ENCODE measurements around the gene KRT71.

KRT71 gene

DNA sequence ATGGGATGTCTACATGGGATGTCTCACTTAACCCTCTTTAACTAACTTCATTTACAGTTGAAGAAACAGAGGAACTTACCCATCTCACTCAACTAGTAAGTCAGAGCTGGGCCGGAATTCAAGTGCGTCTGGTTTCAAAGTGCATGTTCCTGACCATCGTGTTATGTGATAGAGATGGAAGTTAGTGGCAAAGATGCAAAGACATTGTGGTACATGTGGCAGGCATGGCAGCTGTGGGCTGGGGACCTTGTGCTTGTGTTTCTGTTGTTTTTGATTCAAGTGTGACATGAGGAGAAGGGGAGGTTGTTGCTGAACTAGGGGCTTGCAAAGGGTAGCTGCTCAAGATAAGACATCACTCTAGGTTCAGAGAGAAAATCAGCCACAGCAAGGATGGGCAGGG lies 23.0 kb upstream of the KRT71 start:
- peak; percentile 9 for FAIRE-seq

GRCh38 chr12:52575256-52575655 lies 22.3 kb upstream of the KRT71 start:
- no peak for FAIRE-seq
- no peak for DNase-seq (ENCODE audit: low spot score)

More for the DNA sequence above, 23.0 kb upstream of the KRT71 start:
- DNase-seq (ENCODE audit: low spot score): no peak

GRCh38 chr12:52573743-52574142 lies 20.8 kb upstream of the KRT71 start, which contains the start of gene KRT74:
KRT74 (minus strand) TSS chr12:52573843; CDS start chr12:52573777, 66 bp downstream.
- DNase-seq (ENCODE audit: low spot score) (no peak), FAIRE-seq (no peak)

- FAIRE-seq (no peak), DNase-seq (ENCODE audit: low spot score) (no peak)
Observed at GRCh38 chr12:52573306-52573705, 20.4 kb upstream of the KRT71 start.

DNA sequence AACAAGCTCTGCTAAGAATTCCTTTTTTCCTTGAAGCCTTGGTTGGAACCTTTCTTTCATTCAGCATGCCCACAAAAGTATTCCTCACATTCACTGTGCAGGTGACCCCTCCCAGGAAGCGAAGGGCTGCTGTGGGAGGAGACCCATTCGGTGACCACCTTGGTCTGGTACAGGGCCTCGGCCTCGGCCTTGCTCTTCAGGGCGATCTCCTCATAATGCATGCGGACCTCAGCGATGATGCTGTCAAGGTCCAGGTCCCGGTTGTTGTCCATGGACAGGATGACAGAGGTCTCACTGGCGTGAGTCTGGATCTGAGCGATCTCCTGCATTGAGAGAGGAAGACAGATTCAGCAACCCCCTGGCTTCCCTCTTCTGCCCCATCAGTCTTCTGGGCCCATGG lies 17.6 kb upstream of the KRT71 start:
- no peak for DNase-seq (ENCODE audit: low spot score)
- peak; percentile 20 for FAIRE-seq

GRCh38 chr12:52568111-52568510 lies 15.2 kb upstream of the KRT71 start:
- FAIRE-seq: no peak
- no peak for DNase-seq (ENCODE audit: low spot score)

DNA sequence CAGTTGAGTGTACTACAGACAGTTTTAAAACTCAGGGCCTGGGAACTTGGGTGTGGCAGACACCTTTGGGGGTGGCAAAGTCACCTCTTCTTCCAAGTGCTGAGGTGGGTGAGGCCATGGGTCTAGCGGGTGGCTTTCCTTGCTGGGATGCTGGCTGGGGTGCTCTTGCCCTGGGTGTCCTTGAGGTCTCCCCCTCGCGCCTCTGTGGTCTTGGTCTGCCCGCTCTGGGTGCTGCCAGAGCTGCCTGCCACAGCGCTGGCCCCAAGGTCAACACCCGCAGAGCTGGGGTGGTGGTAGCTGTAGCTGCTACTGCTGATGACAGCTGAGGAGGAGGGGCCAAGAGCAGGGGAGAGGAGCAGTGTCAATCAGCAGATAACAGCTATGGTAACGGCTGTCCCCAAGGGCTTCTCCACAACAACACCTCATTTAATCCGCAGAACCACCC lies 13.9 kb upstream of the KRT71 start:
- DNase-seq (ENCODE audit: low spot score) (no peak), FAIRE-seq (no peak)

DNA sequence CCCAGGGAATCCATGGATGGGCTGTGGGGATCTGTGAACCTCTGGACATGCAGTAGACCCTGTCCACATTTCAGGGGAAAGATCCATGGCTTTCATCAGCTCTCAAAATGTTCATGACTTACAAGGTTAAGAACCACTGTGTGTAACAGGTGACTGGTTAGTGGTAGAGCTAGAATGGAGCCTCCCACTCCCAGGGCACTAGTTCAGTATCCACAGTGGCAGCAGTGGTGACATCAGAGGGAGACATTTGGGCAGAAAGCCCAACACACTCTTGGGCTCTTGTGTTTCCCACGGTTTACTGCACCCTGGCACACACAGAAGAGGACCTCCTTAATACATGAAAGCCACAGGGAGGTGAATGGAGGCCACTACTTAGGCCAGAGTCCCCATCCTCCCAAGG lies 11.6 kb upstream of the KRT71 start:
- no peak for DNase-seq (ENCODE audit: low spot score)
- FAIRE-seq: no peak

GRCh38 chr12:52561880-52562449 lies 9.0 kb upstream of the KRT71 start:
- FAIRE-seq (no peak), DNase-seq (ENCODE audit: low spot score) (no peak)

DNA sequence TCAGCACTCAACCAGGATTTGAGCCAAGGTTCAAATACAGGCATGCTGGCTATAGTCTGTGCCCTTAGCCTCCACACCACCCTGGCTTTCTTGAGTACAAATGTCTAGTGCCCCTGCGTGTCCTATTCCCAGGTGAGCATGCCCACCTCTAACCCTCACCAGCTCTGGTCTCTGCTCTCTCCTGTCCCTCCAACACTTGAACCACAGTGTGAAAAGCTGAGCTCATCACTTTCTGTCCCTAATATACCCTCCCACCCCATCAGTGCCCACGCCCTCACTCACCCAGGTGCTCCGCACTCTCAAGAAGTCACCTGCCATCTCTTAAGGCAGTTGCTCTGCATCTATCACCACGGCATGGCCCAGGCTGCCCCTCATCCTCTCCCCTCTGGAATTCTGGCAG lies 7.0 kb upstream of the KRT71 start:
- FAIRE-seq (no peak), DNase-seq (ENCODE audit: low spot score) (no peak)

GRCh38 chr12:52558781-52559445 lies 6.0 kb upstream of the KRT71 start:
- DNase-seq (ENCODE audit: low spot score) (no peak), FAIRE-seq (no peak)

DNA sequence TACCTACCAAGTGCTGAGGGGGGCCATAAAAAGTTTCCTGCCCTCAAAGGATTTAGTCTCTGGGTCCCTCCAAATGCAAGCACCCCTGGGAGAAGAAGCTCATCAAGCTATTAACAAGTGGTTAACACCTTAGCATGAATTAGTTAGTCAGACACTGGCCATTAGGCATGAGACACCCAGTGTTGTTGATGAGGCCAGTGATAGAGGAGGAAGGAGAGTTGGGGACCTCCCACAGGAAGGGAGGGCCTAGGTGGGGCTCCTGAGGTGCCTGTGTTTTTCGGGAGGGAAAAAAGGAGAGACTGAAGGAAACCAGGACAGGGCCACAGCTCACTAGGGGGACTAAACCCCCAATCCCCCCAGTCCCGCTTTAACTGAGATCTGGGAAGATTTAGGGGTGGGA lies 4.5 kb upstream of the KRT71 start:
- FAIRE-seq: no peak
- DNase-seq (ENCODE audit: low spot score): no peak

DNA sequence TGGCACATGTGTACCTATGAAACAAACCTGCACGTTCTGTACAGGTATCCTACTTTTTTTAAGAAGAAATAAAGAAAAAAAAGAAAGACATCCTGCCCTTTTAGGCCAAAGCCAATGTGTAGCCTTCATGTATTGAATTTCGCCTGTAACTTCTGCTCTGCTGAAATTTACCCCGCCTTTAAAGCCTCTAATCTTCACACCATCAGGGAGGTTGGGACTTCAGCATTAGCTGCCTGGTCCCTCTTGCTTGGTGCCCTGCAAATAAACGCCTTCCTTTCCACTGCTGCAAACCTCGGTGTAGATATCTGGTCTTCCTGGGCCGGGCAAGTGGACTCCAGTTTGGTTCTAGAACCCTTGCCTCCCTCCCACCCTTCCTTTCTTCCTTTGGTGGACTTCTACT lies 2.6 kb upstream of the KRT71 start:
- DNase-seq (ENCODE audit: low spot score): no peak
- FAIRE-seq: no peak

DNA sequence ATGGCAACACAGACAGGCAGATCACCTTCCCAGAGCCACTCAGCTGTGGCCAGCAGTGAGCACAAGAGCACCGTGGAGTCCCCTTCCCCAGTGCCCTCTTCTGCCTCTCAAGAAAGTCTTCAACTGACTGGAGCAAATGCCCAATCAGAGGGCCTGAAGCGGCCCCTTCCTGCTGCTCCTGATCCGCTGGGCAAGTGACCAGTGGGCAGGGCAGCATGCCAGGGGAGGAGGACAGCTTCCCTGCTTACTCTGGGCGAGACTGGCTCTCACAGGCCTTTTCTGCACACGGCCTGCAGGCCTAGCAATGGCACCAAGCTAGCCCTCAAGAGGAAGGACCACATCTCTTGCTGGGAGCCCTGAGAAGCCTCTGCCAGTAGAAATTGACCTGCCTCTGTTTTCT lies 890 bp downstream of the KRT71 start:
- FAIRE-seq: no peak
- DNase-seq (ENCODE audit: low spot score): no peak

- DNase-seq (ENCODE audit: low spot score) (peak; percentile 27), FAIRE-seq (no peak)
Observed at GRCh38 chr12:52551216-52551865, 1.6 kb downstream of the KRT71 start.

GRCh38 chr12:52546126-52546525 lies 6.8 kb downstream of the KRT71 start:
- FAIRE-seq (no peak), DNase-seq (ENCODE audit: low spot score) (no peak)

GRCh38 chr12:52543985-52544883 lies 8.7 kb downstream of the KRT71 start:
- DNase-seq (ENCODE audit: low spot score): no peak
- no peak for FAIRE-seq

GRCh38 chr12:52542785-52543318 lies 10.1 kb downstream of the KRT71 start:
- FAIRE-seq: no peak
- no peak for DNase-seq (ENCODE audit: low spot score)

GRCh38 chr12:52542157-52542556 lies 10.8 kb downstream of the KRT71 start:
- DNase-seq (ENCODE audit: low spot score) (no peak), FAIRE-seq (no peak)

DNA sequence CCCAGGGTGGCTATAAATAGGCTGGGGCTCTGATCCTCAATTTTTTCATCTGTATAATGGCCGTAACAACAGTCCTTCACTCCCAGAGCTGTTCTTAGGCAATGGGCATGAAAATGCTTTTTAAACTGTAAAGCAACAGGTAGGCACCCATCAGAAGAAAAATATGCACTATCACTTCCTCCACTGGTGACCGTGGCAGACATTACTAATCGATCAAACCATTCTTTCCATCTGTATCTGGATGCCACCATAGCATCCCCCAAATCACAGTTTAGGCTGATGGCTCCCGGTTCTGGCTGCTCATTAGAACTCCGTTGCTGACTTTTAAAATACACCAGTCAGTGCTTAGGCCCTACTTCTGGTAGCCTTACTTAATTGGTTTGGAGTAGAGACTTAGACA lies 11.2 kb downstream of the KRT71 start:
- DNase-seq (ENCODE audit: low spot score): no peak
- peak; percentile 37 for FAIRE-seq

- FAIRE-seq (no peak), DNase-seq (ENCODE audit: low spot score) (no peak)
Observed at GRCh38 chr12:52540531-52540930, 12.4 kb downstream of the KRT71 start.

- no peak for DNase-seq (ENCODE audit: low spot score)
- no peak for FAIRE-seq
Observed at GRCh38 chr12:52539821-52540173, 13.1 kb downstream of the KRT71 start.

Measured in urothelium cell line (cell line).